GM23338 (cell line): ENCODE results near the gene CCDC60. TPM values are rescaled to one million over a fixed set of nuclear protein-coding genes. Genes with fewer than 3 reads are reported as not detected.

Experiments used
- CTCF ChIP-seq, 2 experiments: fragments of 200-600 bp in 1 of 2; sonication (generic) in 1 of 2; conservative IDR thresholded peaks; 2 replicates each; pipeline versions ENCODE4 v1.5.1 to v1.6.1; 2016 to 2017; ENCODE audit warnings: antibody characterized with exemption in 2 of 2, low read depth in 2 of 2, mild to moderate bottlenecking in 2 of 2, moderate library complexity in 1 of 2
- EZH2 ChIP-seq: fragments of 200-600 bp; sonication (generic); IDR thresholded peaks from one replicate; pipeline ENCODE4 v1.8.0; 2017; ENCODE audit warnings: antibody characterized with exemption, mild to moderate bottlenecking, low read depth; ENCODE audit not compliant: unreplicated experiment
- EZH2phosphoT487 ChIP-seq: fragments of 200-600 bp; sonication (generic); IDR thresholded peaks from one replicate; pipeline ENCODE4 v1.8.1; 2018; ENCODE audit warnings: antibody characterized with exemption; ENCODE audit not compliant: unreplicated experiment
- JUNB ChIP-seq: IDR thresholded peaks from one replicate; pipeline ENCODE4 v1.6.1; 2016; ENCODE audit warnings: antibody characterized with exemption; ENCODE audit not compliant: unreplicated experiment
- NANOG ChIP-seq: IDR thresholded peaks from 2 replicates; pipeline ENCODE4 v1.6.1; 2016; ENCODE audit warnings: antibody characterized with exemption, borderline replicate concordance
- STAT1 ChIP-seq: IDR thresholded peaks from one replicate; pipeline ENCODE4 v1.6.1; 2016; ENCODE audit warnings: antibody characterized with exemption; ENCODE audit not compliant: unreplicated experiment
- ZNF462 ChIP-seq: fragments of 250-450 bp; sonication (Bioruptor Pico); IDR thresholded peaks from 2 replicates; pipeline ENCODE4 v1.5.0; 2020; ENCODE audit warnings: mild to moderate bottlenecking, moderate library complexity
- polyA plus RNA-seq: library from polyadenylated mRNA; unstranded; fragments of >200 nt; fragmentation: Nextera tagmentation; extraction: Ambion mirVana; gene quantifications from 2 replicates; pipeline ENCODE4 v1.2.1, GENCODE V29; 2016
- total RNA-seq: library from RNA; depleted of rRNA; stranded (reverse); fragments of >200 nt; shearing (Covaris generic); gene quantifications from 2 replicates; pipeline ENCODE4 v1.2.3, GENCODE V29; 2014

Gene CCDC60
- total and polyA plus RNA-seq, 2 experiments from 2014 or later, result 0.53 TPM; not detected in 1

GRCh38 chr12:119374635-119375034, 40.1 kb downstream of the CCDC60 start (continued):
- no peak for TF ChIP-seq CTCF (conservative IDR thresholded peaks at IDR 0.05; ENCODE audit: low read depth in 2 of 2)
- TF ChIP-seq STAT1, result no peak
- TF ChIP-seq NANOG, result no peak
- no peak for TF ChIP-seq EZH2
- TF ChIP-seq EZH2phosphoT487, result no peak
- no peak for TF ChIP-seq ZNF462 (CRISPR knock-in tag)
- TF ChIP-seq JUNB, result no peak
